GM23338 (cell line): Measurements from ENCODE around the gene SUV39H2. TPM values are rescaled to one million over a fixed set of nuclear protein-coding genes. Genes with fewer than 3 reads are reported as not detected.

Experiments used
- ATAC-seq: fragments of 200-7000 bp; cut with Tn5 transposase; 3 replicates; pipeline ENCODE4 v1.9.1; 2020
- DNase-seq: peaks from one replicate; pipeline ENCODE4 v3.0.0-alpha.2; 2015; ENCODE audit warnings: low spot score
- H2AFZ ChIP-seq: fragments of 200-600 bp; sonication (generic); 2 replicates; pipeline ENCODE4 v1.8.0; 2016; ENCODE audit warnings: antibody characterized with exemption, mild to moderate bottlenecking, moderate library complexity
- H3F3A ChIP-seq: fragments of 200-600 bp; sonication (generic); replicated peaks from 2 replicates; pipeline ENCODE4 v1.8.0; 2017; ENCODE audit warnings: antibody characterized with exemption, mixed run types, low read depth
- H3K27ac ChIP-seq: fragments of 200-600 bp; sonication (generic); 2 replicates; pipeline ENCODE4 v1.6.1; 2016; ENCODE audit warnings: low read depth
- H3K27me3 ChIP-seq: fragments of 200-600 bp; sonication (generic); 2 replicates; pipeline ENCODE4 v1.8.0; 2016; ENCODE audit warnings: mild to moderate bottlenecking, mixed run types, moderate library complexity; ENCODE audit not compliant: insufficient read depth
- H3K36me3 ChIP-seq: fragments of 200-600 bp; sonication (generic); 2 replicates; pipeline ENCODE4 v1.8.0; 2016; ENCODE audit warnings: mild to moderate bottlenecking; ENCODE audit not compliant: insufficient read depth
- H3K4me1 ChIP-seq: fragments of 200-600 bp; sonication (generic); 2 replicates; pipeline ENCODE4 v1.8.0; 2016; ENCODE audit warnings: mild to moderate bottlenecking, moderate library complexity; ENCODE audit not compliant: insufficient read depth
- H3K4me2 ChIP-seq: fragments of 200-600 bp; sonication (generic); 2 replicates; pipeline ENCODE4 v1.7.1; 2017; ENCODE audit warnings: mixed run types
- H3K4me3 ChIP-seq: fragments of 200-600 bp; sonication (generic); 2 replicates; pipeline ENCODE4 v1.6.1; 2016; ENCODE audit warnings: mixed run types
- H3K79me2 ChIP-seq: fragments of 200-600 bp; sonication (generic); replicated peaks from 2 replicates; pipeline ENCODE4 v1.8.0; 2017; ENCODE audit warnings: mild to moderate bottlenecking; ENCODE audit not compliant: insufficient read depth
- H3K9me2 ChIP-seq: fragments of 200-600 bp; sonication (generic); 2 replicates; pipeline ENCODE4 v1.8.0; 2017; ENCODE audit not compliant: insufficient read depth
- H4K20me1 ChIP-seq: fragments of 200-600 bp; sonication (generic); replicated peaks from 2 replicates; pipeline ENCODE4 v1.8.0; 2017; ENCODE audit warnings: mild to moderate bottlenecking; ENCODE audit not compliant: insufficient read depth
- H3K27ac Mint-ChIP-seq: 2 replicates; pipeline ENCODE4 v1.8.0; 2020; ENCODE audit warnings: inconsistent platforms, mild to moderate bottlenecking, moderate library complexity, mixed read lengths
- H3K27me3 Mint-ChIP-seq: 3 replicates; pipeline ENCODE4 v1.8.0; 2022; ENCODE audit warnings: low read depth, mild to moderate bottlenecking, moderate library complexity, mixed read lengths, inconsistent platforms; ENCODE audit not compliant: insufficient read depth, poor library complexity
- H3K36me3 Mint-ChIP-seq: 3 replicates; pipeline ENCODE4 v1.8.0; 2021; ENCODE audit warnings: low read depth, mild to moderate bottlenecking, inconsistent platforms, moderate library complexity, mixed read lengths
- H3K4me1 Mint-ChIP-seq: 3 replicates; pipeline ENCODE4 v1.8.0; 2020; ENCODE audit warnings: mild to moderate bottlenecking, inconsistent platforms, mixed read lengths
- H3K4me3 Mint-ChIP-seq: 3 replicates; pipeline ENCODE4 v1.8.0; 2021; ENCODE audit warnings: moderate library complexity, mild to moderate bottlenecking, inconsistent platforms, mixed read lengths
- H3K9me3 Mint-ChIP-seq: 3 replicates; pipeline ENCODE4 v1.8.0; 2020; ENCODE audit warnings: moderate library complexity, mild to moderate bottlenecking, inconsistent platforms, mixed read lengths
- EZH2phosphoT487 ChIP-seq: fragments of 200-600 bp; sonication (generic); IDR thresholded peaks from one replicate; pipeline ENCODE4 v1.8.1; 2018; ENCODE audit warnings: antibody characterized with exemption; ENCODE audit not compliant: unreplicated experiment
- JUNB ChIP-seq: IDR thresholded peaks from one replicate; pipeline ENCODE4 v1.6.1; 2016; ENCODE audit warnings: antibody characterized with exemption; ENCODE audit not compliant: unreplicated experiment
- NANOG ChIP-seq: IDR thresholded peaks from 2 replicates; pipeline ENCODE4 v1.6.1; 2016; ENCODE audit warnings: antibody characterized with exemption, borderline replicate concordance
- ZNF114 ChIP-seq: fragments of 250-450 bp; sonication (Bioruptor Pico); IDR thresholded peaks from 2 replicates; pipeline ENCODE4 v1.5.0; 2020; ENCODE audit warnings: mild to moderate bottlenecking, moderate library complexity
- polyA plus RNA-seq: library from polyadenylated mRNA; unstranded; fragments of >200 nt; fragmentation: Nextera tagmentation; extraction: Ambion mirVana; gene quantifications from 2 replicates; pipeline ENCODE4 v1.2.1, GENCODE V29; 2016
- total RNA-seq: library from RNA; depleted of rRNA; stranded (reverse); fragments of >200 nt; shearing (Covaris generic); gene quantifications from 2 replicates; pipeline ENCODE4 v1.2.3, GENCODE V29; 2014
- TF ChIP-seq, protein P1 (sequence below): IDR thresholded peaks from one replicate; pipeline ENCODE4 v1.6.1; 2018; ENCODE audit warnings: antibody characterized with exemption; ENCODE audit not compliant: unreplicated experiment
- TF ChIP-seq, protein P2 (sequence below), 2 experiments: fragments of 200-600 bp in 1 of 2; sonication (generic) in 1 of 2; conservative IDR thresholded peaks; 2 replicates each; pipeline versions ENCODE4 v1.5.1 to v1.6.1; 2016 to 2017; ENCODE audit warnings: antibody characterized with exemption in 2 of 2, low read depth in 2 of 2, mild to moderate bottlenecking in 2 of 2, moderate library complexity in 1 of 2
- TF ChIP-seq, protein P3 (sequence below): fragments of 250-450 bp; sonication (Bioruptor Pico); IDR thresholded peaks from 2 replicates; pipeline ENCODE4 v1.5.0; 2020; ENCODE audit warnings: mild to moderate bottlenecking, moderate library complexity
- TF ChIP-seq, protein P4 (sequence below): IDR thresholded peaks from 2 replicates; pipeline ENCODE4 v1.6.1; 2016; ENCODE audit warnings: antibody characterized with exemption

The SUV39H2 gene
- total and polyA plus RNA-seq, 2 experiments from 2014 or later = 33.3 to 59.1 TPM

- TF ChIP-seq NANOG = no peak
- TF ChIP-seq ZNF114 (CRISPR knock-in tag) = no peak
- no peak for TF ChIP-seq JUNB
- TF ChIP-seq EZH2phosphoT487 = no peak
- TF ChIP-seq, protein P1, sequence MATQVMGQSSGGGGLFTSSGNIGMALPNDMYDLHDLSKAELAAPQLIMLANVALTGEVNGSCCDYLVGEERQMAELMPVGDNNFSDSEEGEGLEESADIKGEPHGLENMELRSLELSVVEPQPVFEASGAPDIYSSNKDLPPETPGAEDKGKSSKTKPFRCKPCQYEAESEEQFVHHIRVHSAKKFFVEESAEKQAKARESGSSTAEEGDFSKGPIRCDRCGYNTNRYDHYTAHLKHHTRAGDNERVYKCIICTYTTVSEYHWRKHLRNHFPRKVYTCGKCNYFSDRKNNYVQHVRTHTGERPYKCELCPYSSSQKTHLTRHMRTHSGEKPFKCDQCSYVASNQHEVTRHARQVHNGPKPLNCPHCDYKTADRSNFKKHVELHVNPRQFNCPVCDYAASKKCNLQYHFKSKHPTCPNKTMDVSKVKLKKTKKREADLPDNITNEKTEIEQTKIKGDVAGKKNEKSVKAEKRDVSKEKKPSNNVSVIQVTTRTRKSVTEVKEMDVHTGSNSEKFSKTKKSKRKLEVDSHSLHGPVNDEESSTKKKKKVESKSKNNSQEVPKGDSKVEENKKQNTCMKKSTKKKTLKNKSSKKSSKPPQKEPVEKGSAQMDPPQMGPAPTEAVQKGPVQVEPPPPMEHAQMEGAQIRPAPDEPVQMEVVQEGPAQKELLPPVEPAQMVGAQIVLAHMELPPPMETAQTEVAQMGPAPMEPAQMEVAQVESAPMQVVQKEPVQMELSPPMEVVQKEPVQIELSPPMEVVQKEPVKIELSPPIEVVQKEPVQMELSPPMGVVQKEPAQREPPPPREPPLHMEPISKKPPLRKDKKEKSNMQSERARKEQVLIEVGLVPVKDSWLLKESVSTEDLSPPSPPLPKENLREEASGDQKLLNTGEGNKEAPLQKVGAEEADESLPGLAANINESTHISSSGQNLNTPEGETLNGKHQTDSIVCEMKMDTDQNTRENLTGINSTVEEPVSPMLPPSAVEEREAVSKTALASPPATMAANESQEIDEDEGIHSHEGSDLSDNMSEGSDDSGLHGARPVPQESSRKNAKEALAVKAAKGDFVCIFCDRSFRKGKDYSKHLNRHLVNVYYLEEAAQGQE = no peak
- TF ChIP-seq, protein P2, sequence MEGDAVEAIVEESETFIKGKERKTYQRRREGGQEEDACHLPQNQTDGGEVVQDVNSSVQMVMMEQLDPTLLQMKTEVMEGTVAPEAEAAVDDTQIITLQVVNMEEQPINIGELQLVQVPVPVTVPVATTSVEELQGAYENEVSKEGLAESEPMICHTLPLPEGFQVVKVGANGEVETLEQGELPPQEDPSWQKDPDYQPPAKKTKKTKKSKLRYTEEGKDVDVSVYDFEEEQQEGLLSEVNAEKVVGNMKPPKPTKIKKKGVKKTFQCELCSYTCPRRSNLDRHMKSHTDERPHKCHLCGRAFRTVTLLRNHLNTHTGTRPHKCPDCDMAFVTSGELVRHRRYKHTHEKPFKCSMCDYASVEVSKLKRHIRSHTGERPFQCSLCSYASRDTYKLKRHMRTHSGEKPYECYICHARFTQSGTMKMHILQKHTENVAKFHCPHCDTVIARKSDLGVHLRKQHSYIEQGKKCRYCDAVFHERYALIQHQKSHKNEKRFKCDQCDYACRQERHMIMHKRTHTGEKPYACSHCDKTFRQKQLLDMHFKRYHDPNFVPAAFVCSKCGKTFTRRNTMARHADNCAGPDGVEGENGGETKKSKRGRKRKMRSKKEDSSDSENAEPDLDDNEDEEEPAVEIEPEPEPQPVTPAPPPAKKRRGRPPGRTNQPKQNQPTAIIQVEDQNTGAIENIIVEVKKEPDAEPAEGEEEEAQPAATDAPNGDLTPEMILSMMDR (conservative IDR thresholded peaks at IDR 0.05; ENCODE audit: low read depth in 2 of 2) = no peak
- TF ChIP-seq, protein P3, sequence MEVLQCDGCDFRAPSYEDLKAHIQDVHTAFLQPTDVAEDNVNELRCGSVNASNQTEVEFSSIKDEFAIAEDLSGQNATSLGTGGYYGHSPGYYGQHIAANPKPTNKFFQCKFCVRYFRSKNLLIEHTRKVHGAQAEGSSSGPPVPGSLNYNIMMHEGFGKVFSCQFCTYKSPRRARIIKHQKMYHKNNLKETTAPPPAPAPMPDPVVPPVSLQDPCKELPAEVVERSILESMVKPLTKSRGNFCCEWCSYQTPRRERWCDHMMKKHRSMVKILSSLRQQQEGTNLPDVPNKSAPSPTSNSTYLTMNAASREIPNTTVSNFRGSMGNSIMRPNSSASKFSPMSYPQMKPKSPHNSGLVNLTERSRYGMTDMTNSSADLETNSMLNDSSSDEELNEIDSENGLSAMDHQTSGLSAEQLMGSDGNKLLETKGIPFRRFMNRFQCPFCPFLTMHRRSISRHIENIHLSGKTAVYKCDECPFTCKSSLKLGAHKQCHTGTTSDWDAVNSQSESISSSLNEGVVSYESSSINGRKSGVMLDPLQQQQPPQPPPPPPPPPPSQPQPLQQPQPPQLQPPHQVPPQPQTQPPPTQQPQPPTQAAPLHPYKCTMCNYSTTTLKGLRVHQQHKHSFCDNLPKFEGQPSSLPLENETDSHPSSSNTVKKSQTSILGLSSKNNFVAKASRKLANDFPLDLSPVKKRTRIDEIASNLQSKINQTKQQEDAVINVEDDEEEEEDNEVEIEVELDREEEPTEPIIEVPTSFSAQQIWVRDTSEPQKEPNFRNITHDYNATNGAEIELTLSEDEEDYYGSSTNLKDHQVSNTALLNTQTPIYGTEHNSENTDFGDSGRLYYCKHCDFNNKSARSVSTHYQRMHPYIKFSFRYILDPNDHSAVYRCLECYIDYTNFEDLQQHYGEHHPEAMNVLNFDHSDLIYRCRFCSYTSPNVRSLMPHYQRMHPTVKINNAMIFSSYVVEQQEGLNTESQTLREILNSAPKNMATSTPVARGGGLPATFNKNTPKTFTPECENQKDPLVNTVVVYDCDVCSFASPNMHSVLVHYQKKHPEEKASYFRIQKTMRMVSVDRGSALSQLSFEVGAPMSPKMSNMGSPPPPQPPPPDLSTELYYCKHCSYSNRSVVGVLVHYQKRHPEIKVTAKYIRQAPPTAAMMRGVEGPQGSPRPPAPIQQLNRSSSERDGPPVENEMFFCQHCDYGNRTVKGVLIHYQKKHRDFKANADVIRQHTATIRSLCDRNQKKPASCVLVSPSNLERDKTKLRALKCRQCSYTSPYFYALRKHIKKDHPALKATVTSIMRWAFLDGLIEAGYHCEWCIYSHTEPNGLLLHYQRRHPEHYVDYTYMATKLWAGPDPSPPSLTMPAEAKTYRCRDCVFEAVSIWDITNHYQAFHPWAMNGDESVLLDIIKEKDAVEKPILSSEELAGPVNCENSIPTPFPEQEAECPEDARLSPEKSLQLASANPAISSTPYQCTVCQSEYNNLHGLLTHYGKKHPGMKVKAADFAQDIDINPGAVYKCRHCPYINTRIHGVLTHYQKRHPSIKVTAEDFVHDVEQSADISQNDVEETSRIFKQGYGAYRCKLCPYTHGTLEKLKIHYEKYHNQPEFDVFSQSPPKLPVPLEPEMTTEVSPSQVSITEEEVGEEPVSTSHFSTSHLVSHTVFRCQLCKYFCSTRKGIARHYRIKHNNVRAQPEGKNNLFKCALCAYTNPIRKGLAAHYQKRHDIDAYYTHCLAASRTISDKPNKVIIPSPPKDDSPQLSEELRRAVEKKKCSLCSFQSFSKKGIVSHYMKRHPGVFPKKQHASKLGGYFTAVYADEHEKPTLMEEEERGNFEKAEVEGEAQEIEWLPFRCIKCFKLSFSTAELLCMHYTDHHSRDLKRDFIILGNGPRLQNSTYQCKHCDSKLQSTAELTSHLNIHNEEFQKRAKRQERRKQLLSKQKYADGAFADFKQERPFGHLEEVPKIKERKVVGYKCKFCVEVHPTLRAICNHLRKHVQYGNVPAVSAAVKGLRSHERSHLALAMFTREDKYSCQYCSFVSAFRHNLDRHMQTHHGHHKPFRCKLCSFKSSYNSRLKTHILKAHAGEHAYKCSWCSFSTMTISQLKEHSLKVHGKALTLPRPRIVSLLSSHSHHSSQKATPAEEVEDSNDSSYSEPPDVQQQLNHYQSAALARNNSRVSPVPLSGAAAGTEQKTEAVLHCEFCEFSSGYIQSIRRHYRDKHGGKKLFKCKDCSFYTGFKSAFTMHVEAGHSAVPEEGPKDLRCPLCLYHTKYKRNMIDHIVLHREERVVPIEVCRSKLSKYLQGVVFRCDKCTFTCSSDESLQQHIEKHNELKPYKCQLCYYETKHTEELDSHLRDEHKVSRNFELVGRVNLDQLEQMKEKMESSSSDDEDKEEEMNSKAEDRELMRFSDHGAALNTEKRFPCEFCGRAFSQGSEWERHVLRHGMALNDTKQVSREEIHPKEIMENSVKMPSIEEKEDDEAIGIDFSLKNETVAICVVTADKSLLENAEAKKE (CRISPR knock-in tag) = no peak
- TF ChIP-seq, protein P4, sequence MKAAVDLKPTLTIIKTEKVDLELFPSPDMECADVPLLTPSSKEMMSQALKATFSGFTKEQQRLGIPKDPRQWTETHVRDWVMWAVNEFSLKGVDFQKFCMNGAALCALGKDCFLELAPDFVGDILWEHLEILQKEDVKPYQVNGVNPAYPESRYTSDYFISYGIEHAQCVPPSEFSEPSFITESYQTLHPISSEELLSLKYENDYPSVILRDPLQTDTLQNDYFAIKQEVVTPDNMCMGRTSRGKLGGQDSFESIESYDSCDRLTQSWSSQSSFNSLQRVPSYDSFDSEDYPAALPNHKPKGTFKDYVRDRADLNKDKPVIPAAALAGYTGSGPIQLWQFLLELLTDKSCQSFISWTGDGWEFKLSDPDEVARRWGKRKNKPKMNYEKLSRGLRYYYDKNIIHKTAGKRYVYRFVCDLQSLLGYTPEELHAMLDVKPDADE = no peak
- DNase-seq = no peak
- no peak overlapping the region for H3K27ac ChIP-seq
- no peaks in the 10 kb centered on the region for H3K27me3 Mint-ChIP-seq
- no peaks in the 10 kb centered on the region for H3K4me1 Mint-ChIP-seq
- no peaks in the 10 kb centered on the region for H3F3A ChIP-seq
- H3K36me3 Mint-ChIP-seq = peaks cover 33% of the 10 kb centered on the region
- H3K27me3 ChIP-seq = no peaks in the 10 kb centered on the region
- no peak overlapping the region for H3K4me3 Mint-ChIP-seq
- H3K4me2 ChIP-seq = no peak overlapping the region
- H3K4me3 ChIP-seq = no peak overlapping the region
- no peak for ATAC-seq
- H3K79me2 ChIP-seq = no peaks in the 10 kb centered on the region
- H3K27ac Mint-ChIP-seq = no peak overlapping the region
- H3K4me1 ChIP-seq = no peaks in the 10 kb centered on the region
- H3K9me2 ChIP-seq = no peaks in the 10 kb centered on the region
- peaks cover 12% of the 10 kb centered on the region; the same call in 1 of the 2 replicates for H3K36me3 ChIP-seq
- H3K9me3 Mint-ChIP-seq = no peaks in the 10 kb centered on the region
- no peaks in the 10 kb centered on the region for H4K20me1 ChIP-seq
- no peak overlapping the region for H2AFZ ChIP-seq
Observed at GRCh38 chr10:14925268-14925667, 46.6 kb downstream of the SUV39H2 start.
